ENCODE measurements around the gene PRKG1.

PRKG1 gene

GRCh38 chr10:51635436-51635835, 561.1 kb downstream of the PRKG1 start:
- no peak for TF ChIP-seq GABPA (IDR thresholded peaks at IDR 0.05; ENCODE audit: low read depth)
- TF ChIP-seq CTCF (IDR thresholded peaks at IDR 0.05; ENCODE audit: insufficient read depth, low read length), result no peak
- no peak for TF ChIP-seq POLR2AphosphoS5 (IDR thresholded peaks at IDR 0.05; ENCODE audit: low read depth)
- TF ChIP-seq REST (IDR thresholded peaks at IDR 0.05; ENCODE audit: insufficient replicate concordance, low read depth), result no peak
- TF ChIP-seq SPI1 (IDR thresholded peaks at IDR 0.05; ENCODE audit: borderline replicate concordance, low read depth), result no peak
- H3K4me3 ChIP-seq (replicated peaks; ENCODE audit: insufficient read depth, low read length), result no peak overlapping the region
- DNase-seq (ENCODE audit: low read depth in 1 of 2, low spot score in 1 of 2), result no peak
- no peaks in the 10 kb centered on the region for H3K27me3 ChIP-seq (ENCODE audit: insufficient read depth, poor library complexity, severe bottlenecking)
- H3K27ac ChIP-seq (replicated peaks), result no peak overlapping the region

- H3K27me3 ChIP-seq (ENCODE audit: insufficient read depth, poor library complexity, severe bottlenecking), result no peaks in the 10 kb centered on the region
- H3K4me3 ChIP-seq (replicated peaks; ENCODE audit: insufficient read depth, low read length), result no peak overlapping the region
- TF ChIP-seq REST (IDR thresholded peaks at IDR 0.05; ENCODE audit: insufficient replicate concordance, low read depth) (no peak), SPI1 (IDR thresholded peaks at IDR 0.05; ENCODE audit: borderline replicate concordance, low read depth) (no peak), POLR2AphosphoS5 (IDR thresholded peaks at IDR 0.05; ENCODE audit: low read depth) (no peak), CTCF (IDR thresholded peaks at IDR 0.05; ENCODE audit: insufficient read depth, low read length) (no peak), GABPA (IDR thresholded peaks at IDR 0.05; ENCODE audit: low read depth) (no peak)
- H3K27ac ChIP-seq (replicated peaks), result no peak overlapping the region
- DNase-seq (ENCODE audit: low read depth in 1 of 2, low spot score in 1 of 2), result no peak
Observed at GRCh38 chr10:51638211-51638610, 563.9 kb downstream of the PRKG1 start.

- Histone ChIP-seq H3K27ac (replicated peaks) (no peak overlapping the region), H3K27me3 (ENCODE audit: insufficient read depth, poor library complexity, severe bottlenecking) (no peaks in the 10 kb centered on the region), H3K4me3 (replicated peaks; ENCODE audit: insufficient read depth, low read length) (no peak overlapping the region)
- no peak for DNase-seq (ENCODE audit: low read depth in 1 of 2, low spot score in 1 of 2)
- TF ChIP-seq POLR2AphosphoS5 (IDR thresholded peaks at IDR 0.05; ENCODE audit: low read depth) (no peak), SPI1 (IDR thresholded peaks at IDR 0.05; ENCODE audit: borderline replicate concordance, low read depth) (no peak), GABPA (IDR thresholded peaks at IDR 0.05; ENCODE audit: low read depth) (no peak), REST (IDR thresholded peaks at IDR 0.05; ENCODE audit: insufficient replicate concordance, low read depth) (no peak), CTCF (IDR thresholded peaks at IDR 0.05; ENCODE audit: insufficient read depth, low read length) (no peak)
Observed at GRCh38 chr10:51638737-51639136, 564.5 kb downstream of the PRKG1 start.

Measured in HL-60 (cell line).